Measurements from ENCODE around the gene CCDC71.

CCDC71 gene

GRCh38 chr3:49124991-49125670 is 41.0 kb downstream of the CCDC71 start:
- DNase-seq, result no peak

- DNase-seq, result no peak
These were observed 41.9 kb downstream of the CCDC71 start for GRCh38 chr3:49124203-49124602.

- DNase-seq, result no peak
These were observed 42.4 kb downstream of the CCDC71 start for GRCh38 chr3:49123687-49124086.

GRCh38 chr3:49122886-49123545 is 43.1 kb downstream of the CCDC71 start:
- no peak for DNase-seq

- DNase-seq, result no peak
These were observed 43.7 kb downstream of the CCDC71 start for GRCh38 chr3:49122451-49122850.

- no peak for DNase-seq
These were observed 44.1 kb downstream of the CCDC71 start for GRCh38 chr3:49122022-49122421.

GRCh38 chr3:49121132-49121736 is 44.9 kb downstream of the CCDC71 start:
- DNase-seq, result no peak

- peak; percentile 94 for DNase-seq
These were observed 45.5 kb downstream of the CCDC71 start, which contains the start of gene USP19 for GRCh38 chr3:49120438-49121131. Gene USP19, minus strand, starts transcription at chr3:49120823. Its CDS starts 1,678 bp downstream, at chr3:49119145.

- no peak for DNase-seq
These were observed 46.1 kb downstream of the CCDC71 start for GRCh38 chr3:49120096-49120437.

GRCh38 chr3:49119439-49119838 is 46.7 kb downstream of the CCDC71 start:
- DNase-seq, result no peak

- DNase-seq, result no peak
These were observed 47.1 kb downstream of the CCDC71 start for GRCh38 chr3:49119036-49119435.

Data from stimulated activated CD4-positive, alpha-beta T cell treated with anti-CD3 and anti-CD28 coated beads, Interleukin-4, amount 100 ng/mL, for 24 hours (primary cell).